ENCODE data around the gene EIF1B.

The EIF1B gene

DNA sequence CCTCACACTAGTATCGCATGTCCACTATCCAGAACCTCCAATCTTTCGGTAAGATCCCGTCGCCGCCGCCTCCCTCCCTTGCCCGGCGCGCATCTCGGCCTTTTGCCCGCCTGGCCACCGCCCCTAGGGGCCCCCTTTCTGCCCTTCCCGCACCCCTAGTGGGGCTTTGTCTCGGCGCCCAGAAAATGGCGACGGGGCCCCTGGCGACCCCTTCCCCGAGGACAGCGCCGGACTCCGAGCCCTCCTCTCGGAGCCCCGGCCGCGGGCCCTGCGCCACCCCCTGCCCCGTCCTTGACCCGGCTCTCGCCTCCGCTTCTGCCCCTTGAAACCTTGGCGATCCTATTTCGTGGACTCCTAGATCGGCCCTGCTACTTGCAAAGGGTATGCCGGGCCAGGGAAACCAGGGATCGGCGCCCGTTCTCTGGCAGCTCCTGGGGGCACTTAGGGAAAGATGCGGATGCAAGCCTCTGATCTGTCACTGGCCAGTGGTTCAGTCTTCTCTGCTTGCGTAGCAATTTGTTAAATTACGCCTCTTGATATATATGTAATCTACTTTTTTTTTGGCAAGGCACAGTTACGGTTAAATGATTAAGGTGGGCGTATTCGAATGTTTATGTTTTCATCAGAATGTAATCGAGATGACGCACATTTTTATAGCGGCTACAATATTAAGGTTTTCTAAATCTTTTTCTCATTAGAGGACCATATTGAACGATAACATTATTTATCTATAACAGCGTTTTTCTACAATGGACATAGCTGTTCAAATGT, 603 bp downstream of the EIF1B start:
- peak; percentile 30 for DNase-seq

- no peak for DNase-seq
These were observed 1.2 kb downstream of the EIF1B start for GRCh38 chr3:40310705-40311104.

- DNase-seq, result no peak
These were observed 3.2 kb downstream of the EIF1B start for GRCh38 chr3:40312661-40313226.

- DNase-seq, result no peak
These were observed 4.7 kb downstream of the EIF1B start for GRCh38 chr3:40313975-40314860.

- no peak for DNase-seq
These were observed 7.8 kb downstream of the EIF1B start for GRCh38 chr3:40317061-40317855.

DNA sequence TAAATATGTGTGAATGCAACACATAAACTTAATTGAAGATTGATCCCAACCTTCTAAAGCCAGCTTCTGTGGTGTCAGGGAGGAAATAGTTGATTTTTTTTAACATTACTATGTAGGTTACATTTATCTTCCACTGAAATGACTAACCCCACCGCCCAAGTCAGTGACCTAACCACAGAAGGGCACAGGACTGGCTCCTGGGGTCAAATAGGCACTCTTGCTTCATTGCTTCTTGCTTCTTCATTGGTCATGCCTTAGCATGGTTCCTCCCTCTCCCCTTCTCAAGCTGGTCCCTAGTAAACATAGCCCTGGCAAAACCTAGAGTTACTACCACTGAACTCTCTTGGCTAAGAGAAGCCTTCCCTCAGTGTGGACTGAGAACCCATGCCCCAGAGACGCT, 12.3 kb downstream of the EIF1B start:
- DNase-seq, result no peak

GRCh38 chr3:40323946-40324345, 14.4 kb downstream of the EIF1B start:
- no peak for DNase-seq

DNA sequence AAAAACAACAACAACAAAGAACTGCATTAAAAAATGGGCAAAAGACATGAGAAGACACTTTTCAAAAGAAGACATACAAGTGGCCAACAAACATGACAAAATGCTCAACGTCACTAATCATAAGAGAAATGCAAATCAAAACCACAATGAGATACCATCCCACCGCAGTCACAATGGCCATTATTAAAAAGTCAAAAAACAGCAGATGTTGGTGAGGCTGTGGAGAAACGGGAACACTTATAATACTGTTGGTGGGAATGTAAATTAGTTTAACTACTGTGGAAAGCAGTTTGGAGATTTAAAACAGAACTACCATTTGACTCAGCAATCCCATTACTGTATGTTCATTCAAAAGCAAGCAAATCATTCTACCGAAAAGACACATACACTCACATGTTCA, 15.1 kb downstream of the EIF1B start:
- DNase-seq, result no peak

GRCh38 chr3:40325465-40325864, 16.0 kb downstream of the EIF1B start:
- DNase-seq, result no peak

GRCh38 chr3:40328374-40328773, 18.9 kb downstream of the EIF1B start:
- no peak for DNase-seq

- no peak for DNase-seq
These were observed 19.6 kb downstream of the EIF1B start for GRCh38 chr3:40329071-40329470.

- no peak for DNase-seq
These were observed 23.2 kb downstream of the EIF1B start for GRCh38 chr3:40332684-40333083.

DNA sequence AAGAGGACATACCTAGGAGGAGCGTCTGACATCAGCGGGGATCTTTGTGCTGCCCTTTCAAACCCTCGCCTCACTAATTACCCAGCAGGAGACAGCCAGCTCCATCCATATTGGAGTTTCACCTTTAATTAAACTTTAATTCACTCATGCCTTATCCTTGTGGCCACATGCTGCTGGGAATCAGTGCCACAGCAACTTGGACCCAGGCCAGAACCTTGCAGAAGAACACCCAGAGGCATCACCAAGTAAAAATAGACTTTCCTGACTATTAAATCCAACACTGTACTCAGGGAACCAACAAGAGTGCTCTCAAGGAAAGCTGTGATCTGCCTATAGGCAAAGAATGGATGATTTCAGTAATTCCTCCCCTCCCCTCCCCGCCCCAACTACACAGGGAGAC, 23.9 kb downstream of the EIF1B start:
- DNase-seq, result no peak

DNA sequence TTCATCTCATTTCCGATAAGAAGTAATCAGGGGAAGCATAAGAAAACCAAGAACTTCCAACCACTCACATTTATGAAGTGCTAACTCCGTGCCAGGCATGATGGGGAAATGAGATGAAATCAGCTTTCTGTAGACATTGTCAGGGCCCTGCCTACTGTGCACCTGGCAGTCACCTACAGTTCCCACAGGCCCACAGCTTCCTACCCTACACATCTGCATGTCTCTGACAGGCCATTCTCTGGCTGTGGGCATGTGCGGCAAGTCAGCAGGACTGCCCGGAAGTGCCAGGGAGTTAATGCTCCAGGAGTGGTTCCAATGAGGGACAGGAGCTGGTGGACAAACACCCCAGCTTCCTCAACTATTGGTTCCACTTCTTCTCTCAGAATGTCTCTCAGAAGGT, 24.3 kb downstream of the EIF1B start:
- no peak for DNase-seq

- DNase-seq, result no peak
These were observed 26.6 kb downstream of the EIF1B start for GRCh38 chr3:40336101-40336500.

- no peak for DNase-seq
These were observed 27.1 kb downstream of the EIF1B start for GRCh38 chr3:40336511-40337135.

- DNase-seq, result no peak
These were observed 27.9 kb downstream of the EIF1B start for GRCh38 chr3:40337136-40338108.

DNA sequence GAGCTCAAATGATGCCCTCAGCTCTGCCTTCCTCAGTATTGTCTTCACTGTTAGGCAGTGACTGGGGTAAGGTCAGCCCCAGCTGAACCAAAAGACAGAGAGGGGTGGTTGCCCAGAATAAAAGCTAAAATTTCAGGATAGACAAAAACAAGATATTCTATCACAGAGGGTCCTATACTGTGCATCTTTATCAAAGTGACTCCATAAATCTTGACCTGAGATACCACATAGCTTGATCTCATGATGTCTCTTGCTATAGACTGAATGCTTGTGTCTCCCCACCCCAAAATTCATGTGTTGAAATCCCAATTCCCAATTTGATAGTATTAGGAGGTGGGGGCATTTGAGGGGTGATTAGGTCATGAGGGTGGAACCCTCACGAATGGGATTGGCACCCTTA, 30.4 kb downstream of the EIF1B start:
- DNase-seq, result no peak

DNA sequence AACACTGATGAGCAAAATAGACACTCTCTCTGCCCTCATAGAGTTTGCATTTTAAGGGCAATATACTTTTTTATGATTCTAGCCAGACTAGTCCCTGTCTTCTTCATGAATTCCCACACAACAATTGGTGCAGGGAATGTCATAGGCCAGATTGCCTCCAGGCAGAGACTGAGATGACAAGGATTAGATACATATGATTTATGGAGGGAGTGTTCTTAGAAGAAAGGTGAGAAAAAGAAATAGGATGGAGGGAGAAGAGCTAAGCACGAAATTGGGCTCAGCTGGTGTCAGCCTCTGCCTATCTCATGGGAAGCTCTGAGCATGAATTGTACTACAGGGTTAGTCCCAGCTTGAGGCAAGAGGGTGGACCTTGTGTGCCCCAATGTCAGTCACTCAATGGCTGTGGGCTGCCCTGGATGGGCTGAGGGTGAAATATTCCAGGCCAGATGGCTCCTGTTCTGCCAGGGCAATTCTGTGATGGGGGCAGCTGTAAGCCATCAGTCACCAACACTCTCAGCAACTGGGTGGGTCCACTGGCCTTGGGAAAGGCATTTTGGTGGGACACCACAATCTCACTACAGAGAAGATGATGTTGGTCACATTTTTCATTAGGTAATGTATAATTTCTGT, 31.1 kb downstream of the EIF1B start:
- no peak for DNase-seq

GRCh38 chr3:40341671-40342070, 32.2 kb downstream of the EIF1B start:
- no peak for DNase-seq

- no peak for DNase-seq
These were observed 41.0 kb downstream of the EIF1B start for GRCh38 chr3:40350529-40350928.
